NCI-H460 (cell line): ENCODE measurements around the gene LRRIQ4. TPM values are rescaled to one million over a fixed set of nuclear protein-coding genes. Genes with fewer than 3 reads are reported as not detected.

Experiments
- total RNA-seq: library from RNA; depleted of rRNA; stranded (reverse); fragments of >200 nt; shearing (Covaris generic); gene quantifications from 2 replicates; pipeline ENCODE4 v1.2.3, GENCODE V29; 2014; rRNA removed

Gene LRRIQ4
- total RNA-seq, 1 experiment from 2014 or later = 0.10 TPM

Other genes with a start within 250 kb of the LRRIQ4 start
- gene MECOM, start 149.2 kb upstream of the LRRIQ4 start, total RNA-seq = 0.07 TPM in 1 of 2 replicates, not detected in the other
- gene TERC, start 47.8 kb upstream of the LRRIQ4 start, total RNA-seq = 14.7 and 17.6 TPM in 2 replicates
- gene ACTRT3, start 43.3 kb upstream of the LRRIQ4 start, total RNA-seq = 0.26 and 0.67 TPM in 2 replicates
- gene MYNN, start 39.5 kb upstream of the LRRIQ4 start, total RNA-seq = 10.7 and 14.7 TPM in 2 replicates
- gene LRRC34, start within 50 bp of the LRRIQ4 start, total RNA-seq = 12.5 and 13.7 TPM in 2 replicates
- gene LRRC31, start 57.1 kb downstream of the LRRIQ4 start, total RNA-seq = not detected in 2 replicates
- not detected in 2 replicates for gene SAMD7, start 98.7 kb downstream of the LRRIQ4 start, total RNA-seq
- gene SEC62, start 153.9 kb downstream of the LRRIQ4 start, total RNA-seq = 20.1 and 30.2 TPM in 2 replicates
- gene GPR160, start 225.1 kb downstream of the LRRIQ4 start, total RNA-seq = 2.1 and 3.2 TPM in 2 replicates